Mesendoderm (in vitro differentiated cells): ENCODE results near the gene GPR55.

Experiments used
- DNase-seq: peaks from one replicate; pipeline ENCODE4 v3.0.0; 2013
- H2AK5ac ChIP-seq: 2 replicates; pipeline ENCODE4 v1.6.1; 2013; ENCODE audit warnings: low read length, inconsistent platforms
- H2BK120ac ChIP-seq: 2 replicates; pipeline ENCODE4 v1.6.1; 2013; ENCODE audit warnings: low read depth, mild to moderate bottlenecking, low read length, moderate library complexity, mixed read lengths
- H2BK15ac ChIP-seq: replicated peaks from 2 replicates; pipeline ENCODE4 v1.6.1; 2013; ENCODE audit warnings: low read depth, mild to moderate bottlenecking, moderate library complexity
- H2BK5ac ChIP-seq: 2 replicates; pipeline ENCODE4 v1.6.1; 2013; ENCODE audit warnings: low read length, inconsistent platforms
- H3K18ac ChIP-seq: 2 replicates; pipeline ENCODE4 v1.6.1; 2013; ENCODE audit warnings: mild to moderate bottlenecking, low read length, mixed read lengths
- H3K23ac ChIP-seq: one replicate; pipeline ENCODE4 v1.6.1; 2013; ENCODE audit warnings: low read length
- H3K27ac ChIP-seq: 2 replicates; pipeline ENCODE4 v1.5.1; 2013; ENCODE audit warnings: low read depth, mild to moderate bottlenecking, inconsistent platforms, low read length, moderate library complexity
- H3K27me3 ChIP-seq: 2 replicates; pipeline ENCODE4 v1.6.1; 2013; ENCODE audit warnings: low read length, control low read depth, mild to moderate bottlenecking, inconsistent platforms; ENCODE audit not compliant: insufficient read depth, poor library complexity
- H3K36me3 ChIP-seq: 2 replicates; pipeline ENCODE4 v1.6.1; 2013; ENCODE audit warnings: low read length, inconsistent platforms; ENCODE audit not compliant: control insufficient read depth, insufficient read depth
- H3K4ac ChIP-seq: one replicate; pipeline ENCODE4 v1.6.1; 2013; ENCODE audit warnings: low read depth, mild to moderate bottlenecking, low read length, moderate library complexity
- H3K4me1 ChIP-seq: 2 replicates; pipeline ENCODE4 v1.6.1; 2013; ENCODE audit warnings: low read depth, low read length, inconsistent platforms; ENCODE audit not compliant: control insufficient read depth
- H3K4me2 ChIP-seq: 2 replicates; pipeline ENCODE4 v1.6.1; 2013; ENCODE audit warnings: low read length
- H3K4me3 ChIP-seq: 2 replicates; pipeline ENCODE4 v1.5.1; 2013; ENCODE audit warnings: mild to moderate bottlenecking, low read length
- H3K56ac ChIP-seq: one replicate; pipeline ENCODE4 v1.6.1; 2013; ENCODE audit warnings: low read length
- H3K79me1 ChIP-seq: 2 replicates; pipeline ENCODE4 v1.6.1; 2013; ENCODE audit warnings: low read length, inconsistent platforms
- H3K79me2 ChIP-seq: 2 replicates; pipeline ENCODE4 v1.6.1; 2013; ENCODE audit warnings: mild to moderate bottlenecking, low read length; ENCODE audit not compliant: control insufficient read depth, insufficient read depth
- H3K9ac ChIP-seq: 2 replicates; pipeline ENCODE4 v1.6.1; 2013; ENCODE audit warnings: low read length, inconsistent platforms
- H4K5ac ChIP-seq: one replicate; pipeline ENCODE4 v1.6.1; 2013; ENCODE audit warnings: low read length
- H4K8ac ChIP-seq: one replicate; pipeline ENCODE4 v1.6.1; 2013; ENCODE audit warnings: low read depth, mild to moderate bottlenecking, control low read depth, low read length, moderate library complexity
- WGBS: extraction: QIAGEN DNeasy Blood & Tissue Kit; methylation state at CpG from one replicate; pipeline ENCODE4 v1.1.7; 2013; ENCODE audit warnings: low lambda C conversion rate, missing lambda C conversion rate; ENCODE audit not compliant: insufficient coverage; ENCODE audit errors: extremely low coverage; 5-methylcytosine and 5-hydroxymethylcytosine counted together

GPR55 gene

GRCh38 chr2:230863031-230863430 lies 62.0 kb downstream of the GPR55 start:
- no peaks in the 10 kb centered on the region for H3K27me3 ChIP-seq
- peaks cover 2% of the 10 kb centered on the region for H3K79me1 ChIP-seq
- no peak overlapping the region for H2BK5ac ChIP-seq
- H3K18ac ChIP-seq: no peak overlapping the region
- H4K5ac ChIP-seq: no peak overlapping the region
- no peak overlapping the region for H3K9ac ChIP-seq
- H2BK15ac ChIP-seq: no peak overlapping the region
- H2AK5ac ChIP-seq: no peak overlapping the region
- H3K27ac ChIP-seq: no peak overlapping the region
- H3K4ac ChIP-seq: no peak overlapping the region
- no peak overlapping the region for H2BK120ac ChIP-seq
- peaks cover 10% of the 10 kb centered on the region for H3K4me1 ChIP-seq
- H3K36me3 ChIP-seq: no peaks in the 10 kb centered on the region
- H4K8ac ChIP-seq: no peak overlapping the region
- H3K23ac ChIP-seq: no peak overlapping the region
- no peak overlapping the region for H3K4me2 ChIP-seq
- H3K79me2 ChIP-seq: peaks cover 30% of the 10 kb centered on the region
- WGBS: no CpG with 5 or more reads among the region's 8 CpGs
- no peak for DNase-seq
- H3K56ac ChIP-seq: no peak overlapping the region
- H3K4me3 ChIP-seq: no peak overlapping the region

DNA sequence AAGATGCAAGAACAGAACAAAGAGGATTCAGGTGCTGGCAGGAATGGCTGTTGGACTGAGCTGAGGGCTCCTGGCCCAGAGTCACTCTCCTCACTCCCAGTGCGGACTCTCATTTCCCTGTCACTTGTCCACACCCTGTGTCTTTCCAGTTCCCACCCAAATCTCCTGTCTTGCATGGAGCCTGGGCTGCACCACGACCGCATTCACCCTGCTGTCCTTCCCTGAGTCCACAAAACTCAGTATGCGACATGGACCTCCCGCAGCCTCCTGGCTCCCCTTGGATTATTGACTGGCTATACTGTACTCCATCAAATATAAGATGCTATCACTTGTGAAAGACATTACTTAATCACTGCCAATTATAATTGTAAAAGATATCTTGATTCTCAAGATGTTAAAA lies 62.8 kb downstream of the GPR55 start:
- peaks cover 2% of the 10 kb centered on the region for H3K79me1 ChIP-seq
- no peak overlapping the region for H2BK15ac ChIP-seq
- no peak overlapping the region for H3K23ac ChIP-seq
- no peak overlapping the region for H4K5ac ChIP-seq
- no peak overlapping the region for H2AK5ac ChIP-seq
- no peak overlapping the region for H3K4me2 ChIP-seq
- no peak overlapping the region for H3K18ac ChIP-seq
- H2BK120ac ChIP-seq: no peak overlapping the region
- no peaks in the 10 kb centered on the region for H3K27me3 ChIP-seq
- no peak overlapping the region for H4K8ac ChIP-seq
- H3K36me3 ChIP-seq: no peaks in the 10 kb centered on the region
- H3K4me1 ChIP-seq: peaks cover 10% of the 10 kb centered on the region
- no CpG with 5 or more reads among the region's 5 CpGs for WGBS
- H2BK5ac ChIP-seq: no peak overlapping the region
- no peak for DNase-seq
- H3K79me2 ChIP-seq: peaks cover 24% of the 10 kb centered on the region
- H3K4me3 ChIP-seq: no peak overlapping the region
- H3K56ac ChIP-seq: no peak overlapping the region
- H3K27ac ChIP-seq: no peak overlapping the region
- H3K4ac ChIP-seq: no peak overlapping the region
- H3K9ac ChIP-seq: no peak overlapping the region

DNA sequence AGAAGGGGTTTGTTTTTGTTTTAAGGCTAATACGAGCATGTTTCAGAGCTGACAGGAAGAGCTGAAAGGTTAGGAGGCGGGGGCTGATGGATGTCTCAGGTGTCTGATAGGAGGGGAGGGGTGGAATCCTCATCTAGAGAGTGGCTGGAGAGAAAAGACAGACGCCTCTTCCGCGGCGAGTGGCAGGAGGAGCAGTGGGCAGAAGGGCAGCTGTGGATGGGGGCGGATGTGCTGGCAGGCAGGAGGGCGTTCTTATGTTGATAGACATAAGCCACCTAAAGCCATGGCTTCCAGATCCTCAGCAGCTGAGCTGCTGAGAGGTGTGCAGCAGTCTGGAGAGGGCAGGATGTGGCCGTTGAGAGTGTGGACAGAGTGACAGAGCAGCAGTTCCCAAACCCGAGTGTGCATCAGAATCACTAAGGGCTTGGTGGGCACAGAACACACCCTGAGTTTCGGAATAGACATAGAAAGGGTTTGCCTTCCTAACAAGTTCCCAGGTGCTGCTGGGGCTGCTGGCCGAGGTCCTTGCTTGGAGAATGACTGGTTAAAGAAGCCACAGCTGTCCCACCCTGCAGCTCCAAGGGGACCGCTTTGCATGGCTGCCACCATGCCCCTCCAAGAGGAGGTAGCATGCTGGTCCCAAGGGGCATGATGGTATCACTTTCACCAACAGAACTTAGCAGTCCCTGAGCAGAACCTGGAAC lies 63.3 kb downstream of the GPR55 start:
- WGBS: no CpG with 5 or more reads among the region's 13 CpGs

More for the DNA sequence above, 63.3 kb downstream of the GPR55 start:
- no peak overlapping the region for H2BK120ac ChIP-seq
- no peak overlapping the region for H3K23ac ChIP-seq
- no peak overlapping the region for H2BK15ac ChIP-seq
- no peak overlapping the region for H2AK5ac ChIP-seq
- no peak overlapping the region for H2BK5ac ChIP-seq
- no peak overlapping the region for H3K56ac ChIP-seq
- H3K18ac ChIP-seq: no peak overlapping the region
- peaks cover 1% of the 10 kb centered on the region for H3K79me1 ChIP-seq
- H3K79me2 ChIP-seq: peaks cover 18% of the 10 kb centered on the region
- H3K9ac ChIP-seq: peak overlapping the region; percentile 39
- H3K4me3 ChIP-seq: no peak overlapping the region
- no peaks in the 10 kb centered on the region for H3K27me3 ChIP-seq
- no peak overlapping the region for H4K8ac ChIP-seq
- peaks cover 6% of the 10 kb centered on the region for H3K4me1 ChIP-seq
- no peak overlapping the region for H4K5ac ChIP-seq
- no peak overlapping the region for H3K4ac ChIP-seq
- DNase-seq: peak; percentile 72
- no peak overlapping the region for H3K27ac ChIP-seq
- H3K36me3 ChIP-seq: no peaks in the 10 kb centered on the region
- no peak overlapping the region for H3K4me2 ChIP-seq
